SK-N-DZ (cell line): Measurements from ENCODE around the gene MAEA.
"Not testable (repeated sequence)": the region's sequence is repeated elsewhere in the genome, so short reads cannot be mapped to it uniquely, and the experiment has no call there.

Experiments
- DNase-seq: peaks from one replicate; pipeline ENCODE4 v3.0.0-alpha.2; 2015; ENCODE audit warnings: low spot score

Gene MAEA

DNA sequence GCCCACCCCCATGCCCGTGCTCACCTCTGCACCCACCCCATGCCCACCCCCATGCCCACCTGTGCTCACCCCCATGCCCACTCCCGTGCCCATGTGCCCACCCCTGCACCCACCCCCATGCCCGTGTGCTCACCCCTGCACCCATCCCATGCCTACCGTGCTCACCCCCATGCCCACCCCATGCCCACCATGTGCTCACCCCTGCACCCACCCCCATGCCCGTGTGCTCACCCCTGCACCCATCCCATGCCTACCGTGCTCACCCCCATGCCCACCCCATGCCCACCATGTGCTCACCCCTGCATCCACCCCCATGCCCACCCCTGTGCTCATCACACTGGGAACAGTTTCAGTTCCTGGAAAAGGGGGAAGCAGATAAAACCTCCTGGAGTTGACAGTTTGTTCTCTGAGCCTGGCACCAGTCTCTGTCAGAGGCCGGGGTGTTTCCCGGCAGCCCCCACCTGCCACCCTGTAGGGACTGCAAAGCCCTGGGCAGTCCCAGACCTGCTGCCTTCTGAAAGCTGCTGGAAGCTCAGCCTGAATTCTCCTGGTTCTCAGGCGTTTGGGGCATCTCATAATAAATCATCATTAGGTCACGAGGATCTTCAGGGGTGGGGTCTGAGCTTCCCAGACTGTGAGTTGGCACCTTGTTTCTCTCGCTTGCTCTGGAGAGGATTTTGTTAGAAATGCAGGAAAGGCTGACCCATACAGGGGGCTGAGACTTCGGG, 44.3 kb downstream of the MAEA start:
- DNase-seq, result not testable (repeated sequence)

DNA sequence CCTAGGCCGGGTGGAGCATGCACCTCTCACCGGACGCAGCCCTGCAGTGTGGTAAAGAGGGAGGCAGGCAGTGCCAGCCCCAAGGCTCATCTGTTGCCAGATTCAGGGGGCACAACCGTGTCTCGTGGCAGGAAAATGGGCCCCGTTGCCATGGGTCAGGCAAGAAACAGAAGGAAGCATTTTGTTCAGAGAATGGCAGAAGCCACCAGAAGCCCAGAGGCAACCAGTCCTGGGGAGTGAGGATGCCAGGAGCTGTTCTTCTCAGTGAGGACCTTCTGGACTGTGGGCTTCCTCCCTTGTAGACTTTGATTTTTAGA, 44.8 kb downstream of the MAEA start:
- DNase-seq, result no peak

DNA sequence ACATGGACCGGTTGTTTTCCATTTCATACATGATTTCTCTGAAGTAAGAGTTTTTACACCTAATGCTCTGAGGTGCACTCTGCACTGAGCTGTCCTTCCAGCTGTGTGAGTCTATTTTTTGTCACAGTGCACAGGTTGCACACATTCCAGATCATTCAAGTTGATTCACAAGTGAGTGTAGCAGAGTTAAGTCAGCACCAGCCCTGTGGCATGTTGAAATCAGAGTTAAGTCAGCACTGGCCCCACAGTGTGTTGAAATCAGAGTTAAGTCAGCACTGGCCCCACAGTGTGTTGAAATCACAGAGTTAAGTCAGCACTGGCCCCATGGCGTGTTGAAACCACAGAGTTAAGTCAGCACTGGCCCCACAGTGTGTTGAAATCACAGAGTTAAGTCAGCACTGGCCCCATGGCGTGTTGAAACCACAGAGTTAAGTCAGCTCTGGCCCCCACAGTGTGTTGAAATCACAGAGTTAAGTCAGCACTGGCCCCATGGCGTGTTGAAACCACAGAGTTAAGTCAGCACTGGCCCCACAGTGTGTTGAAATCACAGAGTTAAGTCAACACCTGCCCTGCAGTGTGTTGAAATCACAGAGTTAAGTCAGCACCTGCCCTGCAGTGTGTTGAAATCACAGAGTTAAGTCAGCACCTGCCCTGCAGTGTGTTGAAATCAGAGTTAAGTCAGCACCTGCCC, 45.6 kb downstream of the MAEA start:
- DNase-seq, result not testable (repeated sequence)

DNA sequence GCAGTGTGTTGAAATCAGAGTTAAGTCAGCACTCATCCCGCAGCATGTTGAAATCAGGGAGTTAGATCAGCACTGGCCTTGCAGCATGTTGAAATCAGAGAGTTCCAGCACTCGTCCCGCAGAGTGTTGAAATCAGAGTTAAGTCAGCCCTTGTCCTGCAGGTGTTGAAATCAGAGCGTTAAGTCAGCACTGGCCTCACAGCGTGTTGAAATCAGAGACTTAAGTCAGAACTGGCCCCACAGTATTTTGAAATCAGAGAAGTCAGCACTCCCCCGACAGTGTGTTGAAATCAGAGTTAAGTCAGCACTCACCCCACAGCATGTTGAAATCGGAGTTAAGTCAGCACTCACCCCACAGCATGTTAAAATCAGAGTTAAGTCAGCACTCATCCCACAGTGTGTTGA, 46.4 kb downstream of the MAEA start:
- no peak for DNase-seq

DNA sequence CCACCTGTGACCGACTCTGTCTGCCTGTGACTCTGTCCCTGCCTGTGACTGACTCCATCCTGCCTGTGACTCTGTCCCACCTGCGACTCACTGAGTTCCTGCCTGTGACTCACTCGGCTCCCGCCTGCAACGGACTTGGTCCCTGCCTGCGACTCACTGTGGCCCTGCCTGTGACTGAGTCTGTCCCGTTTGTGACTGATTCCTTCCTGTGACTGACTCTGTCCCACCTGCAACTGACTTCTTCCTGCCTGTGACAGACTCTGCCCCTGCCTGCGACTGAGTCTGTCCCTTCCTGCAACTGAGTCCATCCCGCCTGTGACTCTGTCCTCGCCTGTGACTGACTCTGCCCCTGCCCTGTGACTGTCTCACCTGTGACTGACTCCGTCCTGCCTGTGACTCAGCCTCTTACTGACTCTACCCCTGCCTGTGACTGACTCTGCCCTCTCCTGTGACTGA, 47.7 kb downstream of the MAEA start:
- no peak for DNase-seq

DNA sequence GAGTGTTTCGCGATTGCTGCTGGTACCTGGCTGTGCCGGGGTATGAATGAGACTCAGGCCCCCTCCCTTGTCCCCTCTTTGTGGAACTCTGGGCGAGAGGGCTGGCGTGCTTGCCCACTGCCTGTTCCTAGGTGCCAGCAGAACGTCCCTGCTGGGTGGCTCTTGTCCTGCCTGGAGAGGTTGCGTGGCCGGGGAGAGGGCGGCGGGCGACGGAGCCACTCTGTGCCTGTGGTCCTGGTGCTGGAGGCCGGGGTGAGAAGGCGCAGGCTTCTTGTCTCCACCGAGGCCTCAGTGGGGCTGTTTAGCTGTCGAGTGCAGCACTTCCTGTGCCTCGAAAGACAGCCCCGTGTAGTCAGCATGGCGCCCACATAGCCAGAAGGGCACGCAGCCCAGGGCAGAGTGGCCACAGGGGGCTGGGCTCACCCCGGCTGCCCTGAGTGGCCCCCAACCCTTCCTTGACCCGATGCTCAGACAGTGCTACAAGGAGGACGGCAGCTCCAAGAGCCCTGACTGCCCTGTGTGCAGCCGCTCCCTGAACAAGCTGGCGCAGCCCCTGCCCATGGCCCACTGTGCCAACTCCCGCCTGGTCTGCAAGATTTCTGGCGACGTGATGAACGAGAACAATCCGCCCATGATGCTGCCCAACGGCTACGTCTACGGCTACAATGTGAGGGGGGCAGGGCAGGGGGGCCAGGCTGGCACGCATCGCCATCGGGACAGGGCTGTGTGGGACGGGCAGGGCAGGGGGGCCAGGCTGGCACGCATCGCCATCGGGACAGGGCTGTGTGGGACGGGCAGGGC, 48.5 kb downstream of the MAEA start:
- no peak for DNase-seq

DNA sequence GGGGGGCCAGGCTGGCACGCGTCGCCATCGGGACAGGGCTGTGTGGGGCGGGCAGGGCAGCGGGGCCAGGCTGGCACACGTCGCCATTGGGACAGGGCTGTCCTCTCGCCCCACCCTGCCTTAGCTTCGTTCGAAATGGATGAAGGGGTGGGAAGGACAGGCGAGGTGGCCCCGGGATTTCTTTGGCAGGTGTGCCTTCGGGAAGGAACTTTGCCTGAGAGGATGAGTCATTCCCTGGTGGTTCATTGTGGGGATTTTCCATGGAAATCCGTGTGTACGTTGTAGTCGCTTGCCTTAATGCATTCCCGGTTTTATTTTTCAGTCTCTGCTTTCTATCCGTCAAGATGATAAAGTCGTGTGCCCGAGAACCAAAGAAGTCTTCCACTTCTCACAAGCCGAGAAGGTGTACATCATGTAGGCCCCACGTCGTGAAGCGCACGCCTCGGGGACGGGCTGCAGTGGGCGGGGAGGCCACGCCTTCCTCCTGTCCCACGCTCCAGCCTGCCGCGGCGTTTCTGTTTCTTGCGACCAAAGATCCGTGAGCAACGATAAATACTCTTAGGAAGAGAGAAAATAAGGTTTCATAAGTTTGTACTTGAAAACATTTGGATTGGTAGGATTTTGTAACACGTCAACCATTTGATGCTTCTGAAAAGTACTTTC, 49.2 kb downstream of the MAEA start:
- no peak for DNase-seq

DNA sequence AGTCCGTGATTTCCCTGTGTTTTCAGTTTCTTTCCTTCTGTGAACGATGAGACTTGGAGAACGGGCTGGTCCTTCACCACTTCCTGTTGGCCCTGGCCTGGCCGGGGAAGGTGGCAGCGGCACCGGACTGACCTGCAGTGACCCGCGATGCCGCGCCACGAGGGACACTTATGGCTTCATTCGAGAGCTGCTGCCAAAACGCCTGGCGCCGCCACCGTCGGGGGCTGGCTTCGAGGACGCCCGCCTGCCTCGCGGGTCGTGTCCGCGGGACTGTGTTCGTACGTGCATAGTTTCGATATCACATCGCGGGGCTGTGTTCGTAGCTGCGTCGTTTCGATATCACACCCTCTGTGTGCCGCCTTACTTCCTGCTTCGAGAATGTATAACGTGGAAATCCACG, 49.8 kb downstream of the MAEA start:
- no peak for DNase-seq

DNA sequence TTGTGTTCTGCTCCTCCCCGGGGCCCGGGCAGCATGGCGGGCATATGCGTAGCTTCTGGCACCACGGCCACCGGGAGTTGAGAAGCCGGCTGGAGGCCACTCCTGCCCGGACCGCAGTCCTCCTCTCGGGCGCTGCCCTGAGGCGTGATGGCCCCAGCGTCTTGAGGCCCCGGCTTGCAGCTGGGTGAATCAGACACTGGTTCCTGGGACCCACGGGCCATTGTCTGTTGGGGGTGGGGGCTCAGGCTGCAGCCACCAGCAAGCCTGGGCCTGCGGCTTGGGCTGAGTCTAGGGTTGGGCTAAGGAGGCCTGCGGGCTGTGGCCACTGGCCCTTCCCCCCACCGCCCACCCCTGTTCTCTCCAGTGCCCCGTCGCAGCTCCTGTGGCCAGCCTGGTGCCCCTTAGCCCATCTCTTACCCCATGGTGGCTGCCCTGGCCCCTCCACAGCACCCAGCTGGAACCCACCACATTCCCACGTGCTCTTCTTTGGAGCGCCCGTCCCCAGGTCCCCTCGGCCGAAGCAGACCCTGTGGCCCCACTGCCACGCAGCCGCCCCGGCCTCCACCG, 50.6 kb downstream of the MAEA start:
- no peak for DNase-seq

DNA sequence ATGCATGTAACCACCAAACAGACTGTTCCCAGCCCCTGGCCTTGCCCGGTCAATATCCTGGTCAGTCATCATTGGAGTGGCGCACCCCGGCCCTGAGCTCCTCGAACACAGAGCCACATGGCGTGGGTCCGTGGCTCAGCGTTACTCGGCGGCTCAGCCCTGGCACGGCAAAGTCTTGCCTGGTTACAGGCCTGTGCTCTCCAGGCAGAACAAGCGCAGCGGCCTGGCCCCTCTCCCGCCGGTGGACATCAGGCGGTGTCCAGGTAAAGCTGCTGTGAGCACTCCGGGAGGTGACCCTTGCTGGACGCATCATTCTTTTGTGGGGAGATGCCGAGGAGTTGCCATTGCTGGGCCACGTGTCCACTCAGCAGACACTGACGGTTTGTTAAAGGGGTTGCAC, 51.2 kb downstream of the MAEA start:
- no peak for DNase-seq

DNA sequence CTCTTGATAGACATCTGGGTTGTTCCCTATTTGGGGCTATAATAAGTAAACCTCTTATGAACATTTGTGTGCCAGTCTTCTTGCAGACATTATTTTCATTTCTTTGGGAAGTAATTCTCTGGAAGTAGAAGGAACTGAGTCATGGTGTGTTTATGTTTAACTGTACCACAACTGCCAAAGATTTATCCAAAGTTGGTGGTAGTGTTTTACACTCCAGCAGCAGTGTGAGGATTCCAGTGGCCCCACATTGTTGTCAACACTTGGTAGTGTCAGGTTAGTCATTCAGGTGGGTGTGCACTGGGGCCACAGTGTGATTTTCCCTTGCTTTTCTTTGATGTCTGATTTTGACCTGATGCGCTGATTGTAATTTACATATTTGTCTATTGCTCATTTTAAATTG, 52.3 kb downstream of the MAEA start:
- DNase-seq, result no peak

DNA sequence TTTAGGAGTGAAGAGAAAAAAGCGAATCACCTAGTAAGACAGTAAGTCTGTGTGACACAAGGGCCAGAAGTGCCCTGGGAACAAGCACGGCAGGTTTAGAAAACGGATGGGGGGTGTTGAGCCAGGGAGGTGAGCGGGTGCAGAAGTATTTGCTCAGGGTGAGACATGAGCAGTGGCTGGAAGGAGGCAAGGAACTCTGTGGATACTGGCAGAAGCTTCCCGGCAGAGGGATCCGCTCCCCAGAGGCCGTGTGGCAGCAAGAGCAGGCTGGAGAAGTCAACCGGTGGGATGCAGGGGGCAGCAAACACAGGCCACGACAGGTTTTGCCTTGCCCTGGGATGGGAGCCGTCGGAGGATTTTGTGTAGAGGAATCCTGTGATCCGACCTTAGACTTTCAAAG, 55.0 kb downstream of the MAEA start:
- DNase-seq, result no peak

DNA sequence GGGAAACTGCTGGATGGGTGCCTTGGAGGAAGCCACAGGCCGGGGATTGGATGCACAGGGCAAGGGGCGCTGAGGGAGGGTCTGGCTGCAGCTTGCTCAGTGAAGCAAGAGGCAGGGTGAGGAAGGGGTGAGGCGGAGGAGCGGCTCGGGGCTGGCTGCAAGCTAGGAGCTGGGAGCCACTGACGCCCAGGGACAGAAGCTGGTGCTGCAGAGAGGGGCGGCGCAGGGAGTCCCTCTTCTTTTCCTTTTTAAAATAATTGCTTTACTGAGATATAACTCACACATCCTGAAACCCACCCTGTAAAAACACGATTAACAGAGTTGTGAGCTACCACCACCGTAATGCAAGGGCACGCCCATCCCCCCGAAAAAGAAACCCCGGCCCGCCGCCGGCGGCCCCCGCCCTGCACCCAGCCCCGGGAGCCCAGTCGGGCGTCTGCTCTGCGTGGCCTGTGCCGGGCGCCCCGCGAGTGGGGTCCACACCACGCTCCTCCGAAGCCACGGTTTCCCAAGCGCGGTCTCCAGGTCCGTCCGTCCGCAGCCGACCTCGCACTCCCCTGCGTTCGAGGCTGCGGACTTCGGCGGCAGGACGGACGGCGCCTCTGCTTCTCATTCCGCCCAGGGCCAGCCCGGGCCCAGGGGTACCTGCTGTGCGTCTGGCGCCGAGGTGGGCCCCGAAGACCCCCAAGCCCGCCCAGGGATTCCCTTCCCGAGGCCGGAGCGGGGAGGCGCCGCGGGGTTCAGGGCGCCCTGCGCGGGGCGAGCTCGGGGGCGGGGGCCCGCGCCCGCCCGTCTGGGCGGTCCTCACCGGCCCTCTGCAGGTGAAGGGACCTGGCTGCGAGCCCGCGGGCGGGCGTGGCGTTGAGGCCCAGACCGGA, 56.5 kb downstream of the MAEA start:
- peak; percentile 75 for DNase-seq

DNA sequence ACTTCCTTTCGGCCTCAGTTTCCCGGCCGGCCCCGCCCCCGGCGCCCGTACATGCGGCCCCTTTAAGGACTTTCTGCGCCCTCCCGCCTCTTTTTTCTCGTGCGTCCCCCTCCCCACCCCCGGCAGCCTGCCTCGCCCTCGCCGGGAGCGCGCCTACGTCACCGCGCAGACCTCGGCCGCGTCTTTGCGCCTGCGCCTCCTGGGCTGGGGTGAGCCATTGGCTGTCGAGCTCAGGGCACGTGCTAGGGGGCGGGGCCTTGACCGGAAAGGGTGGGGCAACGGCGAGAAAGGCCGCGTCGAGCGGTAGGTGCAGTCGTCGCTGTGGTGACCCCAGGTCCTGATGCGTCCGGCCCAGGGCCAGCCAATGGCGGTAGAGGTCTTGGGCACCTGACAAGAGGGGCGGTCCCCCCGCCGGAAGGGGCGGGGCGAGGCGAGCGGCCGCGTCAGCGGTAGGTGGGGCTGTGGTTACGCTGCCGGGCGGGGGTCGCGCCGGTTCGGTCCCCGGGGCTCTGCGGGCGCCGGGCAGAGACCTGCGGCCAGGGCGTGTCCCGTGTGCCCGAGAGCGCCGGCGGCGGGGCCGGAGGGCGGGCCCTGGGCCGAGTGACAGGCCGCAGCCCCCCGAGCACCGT, 57.2 kb downstream of the MAEA start, which contains the start of gene UVSSA:
Gene UVSSA, plus strand, starts transcription at position 428 of the 629 bp plus-strand sequence. CDS start 884 bp downstream, outside the sequence.
- DNase-seq, result peak; percentile 98

DNA sequence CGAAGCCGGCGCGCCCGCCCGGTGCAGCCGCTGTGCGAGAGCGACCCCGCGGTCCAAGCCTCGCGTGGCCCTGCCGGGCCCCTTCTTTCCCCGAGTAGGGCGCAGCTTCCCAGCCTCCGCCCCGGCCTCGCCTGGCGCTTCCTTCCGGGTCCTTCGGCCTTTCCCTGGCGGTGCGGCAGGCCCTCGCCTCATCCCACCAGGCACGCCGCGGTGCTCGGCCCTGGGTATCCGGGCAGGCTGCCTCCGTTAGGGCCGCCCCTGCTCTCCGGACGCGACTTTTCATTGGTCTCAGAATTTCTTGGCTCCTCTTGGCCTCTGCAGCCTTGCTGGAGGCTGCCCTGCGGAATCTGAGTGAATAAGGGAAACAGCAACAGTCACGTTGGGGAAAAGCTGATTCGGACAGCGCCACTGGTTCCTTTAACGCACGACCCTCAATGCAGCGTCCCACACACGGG, 57.7 kb downstream of the MAEA start:
- peak; percentile 52 for DNase-seq

DNA sequence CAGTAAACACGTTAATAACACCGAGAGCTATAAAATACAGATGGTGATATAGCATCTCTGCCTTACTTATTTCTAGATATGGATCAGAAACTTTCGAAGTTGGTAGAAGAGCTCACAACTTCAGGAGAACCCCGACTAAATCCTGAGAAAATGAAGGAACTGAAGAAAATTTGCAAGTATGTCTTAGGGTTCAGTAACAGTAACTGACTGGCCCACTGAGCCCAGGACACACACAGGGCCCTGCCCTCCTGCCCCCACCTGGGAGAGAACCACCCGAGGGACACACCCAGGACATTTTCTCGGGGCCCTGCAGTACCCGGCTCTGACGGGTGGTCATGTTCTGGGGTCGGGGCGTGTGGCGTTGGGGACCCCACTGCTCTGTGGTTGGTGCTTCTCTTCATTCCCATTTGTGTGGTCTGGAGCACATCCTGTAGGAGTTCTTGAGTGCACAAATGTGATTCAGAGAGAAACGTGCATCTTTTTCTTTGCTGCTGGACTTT, 58.4 kb downstream of the MAEA start:
- DNase-seq, result no peak

DNA sequence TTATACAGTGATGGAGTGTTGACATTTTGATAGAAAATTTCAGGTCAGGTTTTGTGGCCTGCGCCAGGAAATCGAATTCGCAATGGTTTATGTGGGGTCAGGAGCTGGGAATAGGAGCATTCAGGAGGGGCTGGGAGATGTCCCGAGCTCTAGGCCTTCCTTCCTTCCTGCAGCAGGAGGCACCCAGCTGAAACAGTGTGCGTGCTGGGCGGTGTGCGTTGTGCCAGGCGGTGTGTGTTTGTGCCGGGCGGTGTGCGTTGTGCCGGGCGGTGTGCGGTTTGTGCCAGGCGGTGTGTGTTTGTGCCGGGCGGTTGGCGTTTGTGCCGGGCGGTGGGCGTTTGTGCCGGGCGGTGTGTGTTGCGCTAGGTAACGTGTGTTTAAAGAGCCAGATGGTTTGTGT, 59.1 kb downstream of the MAEA start:
- no peak for DNase-seq

DNA sequence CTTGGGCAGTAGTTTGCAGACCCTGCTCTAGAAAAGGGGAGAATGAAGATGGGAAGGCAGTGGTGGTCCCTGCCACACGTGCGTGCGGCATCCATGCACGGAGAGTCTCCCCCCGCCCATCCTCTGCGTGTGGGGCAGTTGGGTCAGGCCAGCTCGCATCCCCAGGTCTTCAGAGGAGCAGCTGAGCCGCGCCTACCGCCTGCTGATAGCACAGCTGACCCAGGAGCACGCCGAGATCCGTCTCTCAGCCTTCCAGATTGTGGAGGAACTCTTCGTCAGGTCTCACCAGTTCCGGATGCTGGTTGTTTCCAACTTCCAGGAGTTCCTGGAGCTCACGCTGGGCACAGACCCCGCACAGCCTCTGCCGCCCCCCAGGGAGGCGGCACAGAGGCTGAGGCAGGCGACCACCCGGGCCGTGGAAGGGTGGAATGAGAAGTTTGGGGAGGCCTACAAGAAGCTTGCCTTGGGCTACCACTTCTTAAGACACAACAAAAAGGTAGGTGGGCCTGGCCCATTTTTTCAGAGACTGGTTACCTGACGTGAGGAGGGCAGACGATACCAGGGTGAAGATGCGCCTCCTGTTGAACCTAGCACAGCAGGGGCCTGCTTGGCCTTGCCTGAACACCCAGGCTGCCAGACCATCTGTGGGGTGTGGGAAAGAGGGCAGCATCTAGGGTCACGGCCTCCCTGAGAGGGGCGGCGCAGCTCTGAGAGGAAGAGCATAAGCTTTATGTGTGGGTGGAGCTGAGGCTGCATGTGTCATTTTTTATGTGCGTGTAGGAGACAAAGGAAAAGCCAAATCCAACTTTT, 59.9 kb downstream of the MAEA start:
- DNase-seq, result no peak

DNA sequence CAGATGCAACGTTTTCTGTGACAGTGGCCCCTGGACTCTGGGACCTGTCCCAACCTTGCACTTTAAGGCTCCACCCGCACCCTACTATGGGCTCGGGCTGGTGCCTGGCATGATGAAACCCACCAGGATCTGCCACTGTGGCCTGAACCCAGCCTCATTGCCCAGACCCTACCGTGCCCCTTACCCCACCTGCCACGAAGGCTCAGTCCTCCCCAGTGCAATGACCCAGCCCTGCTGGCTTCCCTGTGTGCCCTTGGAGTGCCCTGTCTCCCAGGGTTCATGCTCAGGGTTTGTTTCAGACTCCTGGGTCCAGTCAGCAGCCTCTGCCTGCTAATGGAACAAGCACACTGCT, 60.5 kb downstream of the MAEA start:
- DNase-seq, result no peak
